Measurements from ENCODE around the gene WASF1. TPM values are rescaled to one million over a fixed set of nuclear protein-coding genes. Genes with fewer than 3 reads are reported as not detected.

The WASF1 gene
- total RNA-seq, 1 donor: 14.2 TPM

DNA sequence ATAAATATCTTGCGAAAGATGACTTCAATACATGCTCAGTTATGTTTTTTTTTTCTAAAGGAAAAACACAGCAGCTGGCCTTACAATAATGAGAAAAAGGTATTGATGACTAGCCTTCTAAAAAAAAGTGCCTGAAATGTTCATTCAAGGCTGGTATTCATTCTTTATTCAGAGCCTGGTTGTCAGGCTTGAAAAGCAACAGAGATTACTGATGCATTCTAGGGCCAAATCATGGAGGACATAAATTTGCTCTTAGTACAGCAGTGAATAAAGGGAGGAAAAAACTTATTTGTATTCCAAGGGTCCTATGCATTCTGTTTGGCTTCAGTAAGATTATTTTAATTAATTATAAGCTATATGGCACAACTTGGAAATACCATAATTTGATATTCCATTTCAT, 83.5 kb downstream of the WASF1 start:
- no peak for TF ChIP-seq CTCF (IDR thresholded peaks at IDR 0.05; ENCODE audit: insufficient read depth, low read depth, low read length)
- H3K4me3 ChIP-seq (ENCODE audit: low read depth, low read length): no peak overlapping the region
- DNase-seq (ENCODE audit: low read depth): no peak

GRCh38 chr6:110095101-110095500, 84.4 kb downstream of the WASF1 start:
- peak; percentile 10 for DNase-seq (ENCODE audit: low read depth)
- no peak for TF ChIP-seq CTCF (IDR thresholded peaks at IDR 0.05; ENCODE audit: insufficient read depth, low read depth, low read length)
- H3K4me3 ChIP-seq (ENCODE audit: low read depth, low read length): no peak overlapping the region

GRCh38 chr6:110093981-110094380, 85.5 kb downstream of the WASF1 start:
- H3K4me3 ChIP-seq (ENCODE audit: low read depth, low read length): no peak overlapping the region
- TF ChIP-seq CTCF (IDR thresholded peaks at IDR 0.05; ENCODE audit: insufficient read depth, low read depth, low read length): no peak
- DNase-seq (ENCODE audit: low read depth): no peak

- no peak overlapping the region for H3K4me3 ChIP-seq (ENCODE audit: low read depth, low read length)
- TF ChIP-seq CTCF (IDR thresholded peaks at IDR 0.05; ENCODE audit: insufficient read depth, low read depth, low read length): no peak
- DNase-seq (ENCODE audit: low read depth): no peak
Measured at GRCh38 chr6:110090876-110091275, 88.6 kb downstream of the WASF1 start.

DNA sequence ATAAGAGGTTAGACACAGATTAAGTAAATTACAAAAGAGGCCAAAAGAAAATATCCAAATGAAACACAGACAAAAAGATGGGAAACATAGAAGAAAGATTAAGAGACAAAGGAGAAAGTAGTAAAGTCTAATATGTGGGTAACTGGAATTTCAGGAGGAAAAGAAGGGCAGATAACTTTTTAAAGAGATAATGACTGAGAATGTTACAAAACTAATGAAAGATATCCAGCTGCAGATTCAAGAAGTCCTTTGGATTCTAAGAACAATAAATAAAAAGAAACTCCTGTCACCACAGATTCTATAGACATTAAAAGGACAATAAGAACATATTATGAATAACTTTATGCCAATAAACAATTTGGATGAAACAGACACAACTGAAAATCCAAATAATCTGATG, 90.1 kb downstream of the WASF1 start:
- no peak for TF ChIP-seq CTCF (IDR thresholded peaks at IDR 0.05; ENCODE audit: insufficient read depth, low read depth, low read length)
- DNase-seq (ENCODE audit: low read depth): no peak
- no peak overlapping the region for H3K4me3 ChIP-seq (ENCODE audit: low read depth, low read length)

DNA sequence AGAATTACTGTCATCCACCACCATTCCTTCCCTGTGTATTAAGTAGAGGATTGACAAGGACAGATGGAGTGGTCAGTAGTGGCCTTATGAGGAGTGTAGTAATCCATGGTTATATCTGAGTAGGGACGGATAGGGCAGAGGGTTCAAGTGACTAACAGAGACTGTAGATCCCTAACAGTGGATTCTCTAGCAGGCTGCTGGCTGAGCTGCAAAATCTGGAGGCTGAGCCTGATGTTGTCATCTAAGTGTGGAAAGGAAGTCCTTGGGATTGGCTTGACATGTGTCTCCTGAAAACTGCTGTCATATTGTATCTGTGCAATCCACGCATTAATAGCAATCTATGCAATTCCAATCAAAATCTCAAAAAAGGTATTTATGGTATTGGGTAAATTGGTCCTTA, 94.2 kb downstream of the WASF1 start:
- TF ChIP-seq CTCF (IDR thresholded peaks at IDR 0.05; ENCODE audit: insufficient read depth, low read depth, low read length): no peak
- no peak for DNase-seq (ENCODE audit: low read depth)
- no peak overlapping the region for H3K4me3 ChIP-seq (ENCODE audit: low read depth, low read length)

GRCh38 chr6:110083875-110084585, 95.4 kb downstream of the WASF1 start:
- no peak for DNase-seq (ENCODE audit: low read depth)
- no peak for TF ChIP-seq CTCF (IDR thresholded peaks at IDR 0.05; ENCODE audit: insufficient read depth, low read depth, low read length)
- H3K4me3 ChIP-seq (ENCODE audit: low read depth, low read length): no peak overlapping the region

Measured in fibroblast of villous mesenchyme (primary cell).